RWPE2 (cell line): ENCODE results near the gene TMEM63C.

Source experiments
- ATAC-seq: fragments of 200-7000 bp; cut with Tn5 transposase; 3 replicates; pipeline ENCODE4 v1.9.1; 2021; ENCODE audit warnings: low read depth
- DNase-seq: peaks from one replicate; pipeline ENCODE4 v3.0.0-alpha.2; 2020; ENCODE audit warnings: low spot score
- H3K27ac ChIP-seq: fragments of 450-650 bp; 2 replicates; pipeline ENCODE4 v1.5.1; 2017; ENCODE audit warnings: mild to moderate bottlenecking; ENCODE audit not compliant: poor library complexity, severe bottlenecking
- H3K27me3 ChIP-seq: fragments of 250-450 bp; sonication (Bioruptor Pico); 2 replicates; pipeline ENCODE4 v1.5.1; 2021; ENCODE audit warnings: mild to moderate bottlenecking, moderate library complexity; ENCODE audit not compliant: insufficient read depth, poor library complexity, severe bottlenecking
- H3K36me3 ChIP-seq: fragments of 250-450 bp; sonication (Bioruptor Pico); 2 replicates; pipeline ENCODE4 v1.5.1; 2020; ENCODE audit warnings: low read depth, mild to moderate bottlenecking, moderate library complexity
- H3K4me1 ChIP-seq: fragments of 250-450 bp; sonication (Bioruptor Pico); 2 replicates; pipeline ENCODE4 v1.5.1; 2021; ENCODE audit warnings: mild to moderate bottlenecking, moderate library complexity; ENCODE audit not compliant: insufficient read depth, poor library complexity, severe bottlenecking
- H3K4me3 ChIP-seq: fragments of 250-450 bp; sonication (Bioruptor Pico); 2 replicates; pipeline ENCODE4 v1.5.1; 2021; ENCODE audit warnings: mild to moderate bottlenecking, moderate library complexity; ENCODE audit not compliant: severe bottlenecking
- H3K9me3 ChIP-seq: fragments of 250-450 bp; sonication (Bioruptor Pico); 2 replicates; pipeline ENCODE4 v1.5.1; 2021; ENCODE audit warnings: mild to moderate bottlenecking, moderate library complexity; ENCODE audit not compliant: severe bottlenecking
- CTCF ChIP-seq: fragments of 450-650 bp; IDR thresholded peaks from one replicate; pipeline ENCODE4 v1.5.1; 2017; ENCODE audit warnings: mild to moderate bottlenecking, moderate library complexity; ENCODE audit not compliant: poor library complexity, severe bottlenecking

Gene TMEM63C

GRCh38 chr14:77270361-77271112, 88.9 kb downstream of the TMEM63C start:
- no peak for TF ChIP-seq CTCF
- Histone ChIP-seq H3K27me3 (peaks cover 22% of the 10 kb centered on the region), H3K27ac (no peak overlapping the region), H3K36me3 (no peaks in the 10 kb centered on the region), H3K4me1 (peaks cover 4% of the 10 kb centered on the region), H3K9me3 (peaks cover 5% of the 10 kb centered on the region), H3K4me3 (peak overlapping the region; percentile 8)
- ATAC-seq (peak; percentile 20), DNase-seq (no peak)

- no peak for TF ChIP-seq CTCF
- Histone ChIP-seq H3K27me3 (peaks cover 22% of the 10 kb centered on the region), H3K27ac (no peak within 1 kb of the TSS), H3K9me3 (peaks cover 5% of the 10 kb centered on the region), H3K4me1 (peaks cover 4% of the 10 kb centered on the region), H3K4me3 (peak within 1 kb of the TSS; percentile 8), H3K36me3 (no peaks in the 10 kb centered on the region)
- ATAC-seq (0 out of 3 replicates have a peak, but pooled peaks have one; percentile 4), DNase-seq (no peak)
Measured at GRCh38 chr14:77271113-77271710, 89.6 kb downstream of the TMEM63C start, which contains the start of gene NGB. NGB (minus strand) TSS chr14:77271206; CDS start chr14:77270937, 269 bp downstream.

GRCh38 chr14:77272261-77272660, 90.7 kb downstream of the TMEM63C start:
- TF ChIP-seq CTCF, result no peak
- Histone ChIP-seq H3K27ac (no peak overlapping the region), H3K9me3 (peaks cover 5% of the 10 kb centered on the region), H3K4me3 (no peak overlapping the region), H3K27me3 (peaks cover 22% of the 10 kb centered on the region), H3K4me1 (peaks cover 4% of the 10 kb centered on the region), H3K36me3 (no peaks in the 10 kb centered on the region)
- ATAC-seq, result no peak
- DNase-seq, result no peak

- DNase-seq (no peak), ATAC-seq (no peak)
- Histone ChIP-seq H3K27ac (no peak overlapping the region), H3K4me3 (no peak overlapping the region), H3K9me3 (no peaks in the 10 kb centered on the region), H3K36me3 (no peaks in the 10 kb centered on the region), H3K4me1 (peaks cover 3% of the 10 kb centered on the region), H3K27me3 (peaks cover 22% of the 10 kb centered on the region)
- no peak for TF ChIP-seq CTCF
Measured at GRCh38 chr14:77273796-77274195, 92.2 kb downstream of the TMEM63C start.
